Large intestine (tissue), 3 donors: ENCODE data around the gene SPEF2. TPM values are rescaled to one million over a fixed set of nuclear protein-coding genes. Genes with fewer than 3 reads are reported as not detected.
"Not testable (repeated sequence)": the region's sequence is repeated elsewhere in the genome, so short reads cannot be mapped to it uniquely, and the experiment has no call there.

ENCODE experiments used
- DNase-seq, 2 donors: peaks; one replicate each; pipeline versions ENCODE4 v3.0.0 to v3.0.0-alpha.2; 2013
- H3K27ac ChIP-seq: one replicate; pipeline ENCODE4 v1.5.1; 2013; ENCODE audit warnings: low read length
- H3K27me3 ChIP-seq: 2 replicates; pipeline ENCODE4 v1.6.1; 2013; ENCODE audit warnings: low read length; ENCODE audit not compliant: control insufficient read depth, insufficient read depth
- H3K36me3 ChIP-seq: 2 replicates; pipeline ENCODE4 v1.6.1; 2013; ENCODE audit warnings: low read length; ENCODE audit not compliant: control insufficient read depth, insufficient read depth
- H3K4me1 ChIP-seq: one replicate; pipeline ENCODE4 v1.6.1; 2013; ENCODE audit warnings: low read length; ENCODE audit not compliant: control insufficient read depth, insufficient read depth
- H3K4me3 ChIP-seq: one replicate; pipeline ENCODE4 v1.5.1; 2013; ENCODE audit warnings: low read length
- H3K9me3 ChIP-seq: one replicate; pipeline ENCODE4 v1.6.1; 2013; ENCODE audit warnings: mild to moderate bottlenecking, low read depth, low read length, moderate library complexity; ENCODE audit not compliant: control insufficient read depth
- WGBS: methylation state at CpG from one replicate; pipeline ENCODE4 v1.1.5; 2013; ENCODE audit warnings: low lambda C conversion rate; ENCODE audit not compliant: insufficient coverage; 5-methylcytosine and 5-hydroxymethylcytosine counted together
- polyA plus RNA-seq: library from polyadenylated mRNA; unstranded; fragments of 120-200 nt; gene quantifications from one replicate; pipeline ENCODE4 v1.2.1, GENCODE V29; 2013

Gene SPEF2
- polyA plus RNA-seq, 1 donor = 17.3 TPM

DNA sequence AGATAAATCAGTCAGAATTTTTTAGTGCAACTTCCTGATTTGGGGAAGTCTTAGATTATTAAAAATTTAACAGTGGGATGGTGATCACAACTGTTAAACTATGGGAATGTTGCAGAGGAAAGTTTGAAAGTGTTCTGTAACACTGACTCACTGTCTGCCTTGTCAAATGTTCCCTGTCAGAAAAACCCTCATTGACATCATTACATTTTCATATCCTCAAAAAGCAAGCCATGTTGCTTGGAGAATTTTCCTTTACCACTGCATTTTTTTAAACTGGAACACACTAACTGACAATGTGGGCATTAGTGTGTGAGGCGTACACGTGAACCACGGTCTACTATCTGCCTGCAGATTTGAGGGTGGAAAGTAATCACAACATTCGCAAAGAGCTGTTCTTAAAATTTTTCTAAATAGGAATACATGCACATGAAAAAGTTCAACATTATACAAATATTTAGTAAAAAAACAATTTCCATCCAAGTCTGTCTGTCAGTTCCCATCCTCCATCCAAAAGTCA lies 210.5 kb downstream of the SPEF2 start:
- H3K9me3 ChIP-seq = no peaks in the 10 kb centered on the region
- no peaks in the 10 kb centered on the region for H3K36me3 ChIP-seq
- WGBS = 100% methylated on average over 1 of the region's 4 CpGs
- no peak overlapping the region for H3K27ac ChIP-seq
- no peak overlapping the region for H3K4me3 ChIP-seq
- DNase-seq = no peak
- H3K4me1 ChIP-seq = no peaks in the 10 kb centered on the region
- H3K27me3 ChIP-seq = peaks cover 7% of the 10 kb centered on the region

DNA sequence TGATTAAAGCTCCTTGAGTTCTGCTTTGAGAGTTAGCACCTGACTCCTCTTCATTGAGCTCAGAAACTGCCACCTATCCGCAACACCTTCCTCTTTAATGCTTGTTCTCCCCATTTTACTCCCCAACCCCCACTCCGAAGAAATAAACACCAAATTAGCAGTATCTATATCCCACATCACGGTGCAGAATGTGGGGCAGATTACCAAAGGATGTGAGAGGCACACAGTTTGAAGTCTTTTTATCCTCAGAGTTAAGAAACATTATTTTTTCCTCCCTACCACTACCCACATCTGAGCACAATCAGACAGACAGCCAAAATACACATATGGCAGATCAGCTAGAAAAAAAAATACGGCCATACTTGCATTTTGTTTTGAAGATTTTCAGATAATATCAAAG lies 212.9 kb downstream of the SPEF2 start:
- DNase-seq = no peak
- 80% methylated on average over 2 of the region's 4 CpGs for WGBS
- Histone ChIP-seq H3K9me3 (no peaks in the 10 kb centered on the region), H3K4me3 (no peak overlapping the region), H3K27ac (no peak overlapping the region), H3K36me3 (no peaks in the 10 kb centered on the region), H3K4me1 (no peaks in the 10 kb centered on the region), H3K27me3 (peaks cover 7% of the 10 kb centered on the region)

DNA sequence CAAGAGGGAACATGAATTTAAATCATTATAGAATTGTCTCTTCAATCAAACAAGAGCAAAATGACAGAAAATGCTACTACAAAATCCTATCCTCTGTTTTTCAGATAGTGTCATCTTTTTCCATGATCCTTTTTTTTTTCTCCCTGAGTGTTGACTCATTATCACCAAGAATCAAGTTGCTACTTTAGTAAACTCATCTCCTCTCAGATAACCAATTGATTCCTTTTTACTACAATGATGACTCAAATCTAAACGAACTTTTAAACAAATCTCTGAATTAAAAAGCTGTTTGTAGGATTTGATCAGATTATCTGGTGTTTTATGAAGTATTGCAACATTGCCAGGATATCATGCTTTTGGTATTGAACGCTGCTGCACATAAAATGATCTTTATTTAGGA lies 215.1 kb downstream of the SPEF2 start:
- Histone ChIP-seq H3K4me3 (no peak overlapping the region), H3K36me3 (no peaks in the 10 kb centered on the region), H3K9me3 (no peaks in the 10 kb centered on the region), H3K27me3 (peaks cover 3% of the 10 kb centered on the region), H3K4me1 (no peaks in the 10 kb centered on the region), H3K27ac (no peak overlapping the region)
- WGBS = 100% methylated on average over 1 of the region's 2 CpGs
- DNase-seq = no peak

DNA sequence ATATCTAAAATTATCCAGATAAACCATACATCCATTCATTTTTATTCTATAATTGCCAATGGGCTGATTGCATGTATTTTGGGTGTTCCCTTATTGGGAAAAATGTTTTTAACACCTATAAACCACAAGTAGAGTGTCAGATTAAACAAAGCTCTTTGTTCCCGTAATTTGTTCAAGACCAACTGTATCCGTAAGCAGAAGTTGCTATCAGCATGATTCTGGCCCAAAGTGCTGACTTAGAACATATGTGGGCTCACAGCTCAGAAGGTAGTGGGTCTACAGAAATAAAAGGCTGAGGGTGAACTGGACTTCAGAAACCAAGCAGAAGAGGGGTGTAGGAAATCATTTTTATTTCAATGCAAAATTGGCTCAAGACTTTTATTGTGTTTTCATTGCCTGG lies 215.6 kb downstream of the SPEF2 start:
- H3K27ac ChIP-seq = no peak overlapping the region
- H3K4me3 ChIP-seq = no peak overlapping the region
- H3K9me3 ChIP-seq = no peaks in the 10 kb centered on the region
- H3K27me3 ChIP-seq = peaks cover 3% of the 10 kb centered on the region
- no peaks in the 10 kb centered on the region for H3K4me1 ChIP-seq
- no peaks in the 10 kb centered on the region for H3K36me3 ChIP-seq
- no peak for DNase-seq
- WGBS = no CpG with 5 or more reads among the region's 2 CpGs

DNA sequence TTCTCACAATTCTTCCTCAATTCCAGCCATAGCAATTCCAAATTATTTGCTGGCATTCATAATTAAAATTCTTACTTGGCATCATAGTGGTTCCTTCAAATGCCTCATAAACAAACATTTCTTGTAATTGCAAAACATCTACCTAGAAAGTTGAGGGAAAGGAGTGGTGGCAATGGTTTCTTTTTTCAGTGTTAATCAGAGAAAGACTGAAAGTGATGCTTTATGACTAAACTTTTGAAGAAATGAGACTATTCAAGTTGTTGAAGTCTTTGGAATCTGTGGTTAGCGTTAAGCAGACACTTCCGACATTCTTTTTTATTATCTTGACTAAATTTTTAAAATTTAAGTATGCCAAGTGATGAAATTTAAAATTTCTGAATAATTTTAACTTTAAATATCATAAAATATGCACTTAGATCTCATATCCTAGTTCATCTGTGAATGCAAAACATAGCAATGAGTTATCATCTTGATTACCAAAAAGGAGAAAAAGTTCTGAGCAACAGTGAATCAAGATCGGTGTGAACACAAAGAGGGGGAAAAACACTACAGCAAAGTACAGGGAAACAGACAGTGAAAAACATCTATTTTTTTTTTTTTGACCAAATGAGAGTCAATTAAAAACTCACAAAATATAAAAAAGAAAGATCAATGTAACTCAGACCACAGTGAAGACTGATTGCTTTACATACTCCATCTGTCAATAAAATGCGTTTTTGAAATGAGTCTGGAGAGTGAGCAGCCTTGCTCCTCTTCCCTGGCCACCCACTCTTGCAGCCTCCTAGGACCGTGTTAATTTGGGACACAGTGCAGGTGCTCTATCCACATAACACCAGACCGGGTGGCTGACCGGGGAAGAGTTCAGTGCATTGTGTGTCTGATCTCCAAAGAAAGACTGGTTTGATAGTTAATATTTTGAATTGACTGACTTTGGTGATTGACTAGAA lies 218.4 kb downstream of the SPEF2 start:
- Histone ChIP-seq H3K27me3 (peaks cover 3% of the 10 kb centered on the region), H3K36me3 (no peaks in the 10 kb centered on the region), H3K27ac (no peak overlapping the region), H3K4me1 (no peaks in the 10 kb centered on the region), H3K9me3 (no peaks in the 10 kb centered on the region), H3K4me3 (no peak overlapping the region)
- WGBS = 92% methylated on average over 2 of the region's 7 CpGs
- no peak for DNase-seq

DNA sequence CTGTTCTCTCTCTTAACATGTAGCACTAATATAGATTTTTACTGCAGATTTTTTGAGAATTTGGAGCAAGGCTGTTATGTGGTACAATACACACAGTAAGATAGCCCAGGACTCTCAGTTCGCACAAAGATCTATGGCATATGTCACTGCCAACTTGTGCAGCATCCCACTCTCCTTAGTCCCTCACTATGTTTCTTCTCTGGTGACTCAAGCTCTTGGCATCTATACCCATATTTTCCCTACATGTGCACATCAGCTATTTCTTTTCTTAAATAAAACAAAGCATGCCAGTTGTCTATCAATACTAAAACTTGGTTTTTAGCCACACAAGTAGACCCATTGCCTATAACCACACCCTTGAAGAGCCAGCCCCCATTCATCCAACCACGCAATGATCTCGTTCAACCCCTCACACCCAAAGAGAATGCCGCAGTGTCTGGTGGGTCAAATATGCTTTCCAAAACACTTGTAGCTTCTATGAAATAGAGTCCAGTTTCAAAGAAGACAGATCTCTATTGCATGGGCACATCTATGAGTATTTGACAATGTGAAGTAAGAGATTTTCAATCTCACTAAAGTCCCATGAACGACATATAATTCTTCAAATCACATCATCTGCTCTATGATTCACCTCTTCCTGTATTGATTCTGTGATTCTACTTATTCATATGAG lies 220.8 kb downstream of the SPEF2 start:
- Histone ChIP-seq H3K36me3 (no peaks in the 10 kb centered on the region), H3K27ac (no peak overlapping the region), H3K9me3 (no peaks in the 10 kb centered on the region), H3K27me3 (no peaks in the 10 kb centered on the region), H3K4me3 (no peak overlapping the region), H3K4me1 (no peaks in the 10 kb centered on the region)
- no CpG with 5 or more reads among the region's 5 CpGs for WGBS
- DNase-seq = no peak

DNA sequence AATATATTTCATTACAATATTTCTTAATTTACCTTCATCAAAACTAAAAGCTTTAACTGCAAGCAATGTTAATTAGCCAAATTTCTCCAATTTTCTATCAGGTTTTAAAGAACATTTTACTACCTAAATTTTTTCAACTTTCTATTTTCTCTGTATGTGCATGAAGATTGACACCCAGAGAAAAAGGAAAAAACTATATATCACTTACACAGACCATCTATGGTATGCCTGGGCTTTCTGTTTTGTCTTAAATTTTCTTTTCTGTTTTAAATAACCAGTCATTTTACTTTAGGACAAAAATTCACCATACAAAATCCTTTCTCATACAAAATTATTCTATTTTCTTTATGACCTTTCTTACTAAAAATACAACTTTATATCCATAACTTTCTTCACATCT lies 225.2 kb downstream of the SPEF2 start:
- no peak overlapping the region for H3K4me3 ChIP-seq
- H3K36me3 ChIP-seq = no peaks in the 10 kb centered on the region
- H3K27ac ChIP-seq = no peak overlapping the region
- no peaks in the 10 kb centered on the region for H3K4me1 ChIP-seq
- peaks cover 5% of the 10 kb centered on the region for H3K9me3 ChIP-seq
- no peak for DNase-seq
- no peaks in the 10 kb centered on the region for H3K27me3 ChIP-seq

DNA sequence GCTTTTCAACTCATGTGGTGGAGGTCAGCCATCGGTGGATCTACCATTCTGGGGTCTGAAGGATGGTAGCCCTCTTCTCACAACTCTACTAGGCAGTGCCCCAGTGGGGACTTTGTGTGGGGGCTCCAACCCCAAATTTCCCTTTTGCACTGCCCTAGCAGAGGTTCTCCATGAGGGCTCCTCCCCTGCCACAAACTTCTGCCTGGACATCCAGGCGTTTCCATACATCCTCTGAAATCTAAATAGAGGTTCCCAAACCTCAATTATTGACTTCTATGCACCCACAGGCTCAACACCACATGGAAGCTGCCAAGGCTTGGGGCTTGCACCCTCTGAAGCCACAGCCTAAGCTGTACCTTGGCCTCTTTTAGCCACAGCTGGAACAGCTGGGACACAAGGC lies 227.8 kb downstream of the SPEF2 start:
- not testable (repeated sequence) for H3K4me1 ChIP-seq, H3K36me3 ChIP-seq, H3K4me3 ChIP-seq, DNase-seq, H3K9me3 ChIP-seq, H3K27me3 ChIP-seq, H3K27ac ChIP-seq
- no CpG with 5 or more reads among the region's 2 CpGs for WGBS

DNA sequence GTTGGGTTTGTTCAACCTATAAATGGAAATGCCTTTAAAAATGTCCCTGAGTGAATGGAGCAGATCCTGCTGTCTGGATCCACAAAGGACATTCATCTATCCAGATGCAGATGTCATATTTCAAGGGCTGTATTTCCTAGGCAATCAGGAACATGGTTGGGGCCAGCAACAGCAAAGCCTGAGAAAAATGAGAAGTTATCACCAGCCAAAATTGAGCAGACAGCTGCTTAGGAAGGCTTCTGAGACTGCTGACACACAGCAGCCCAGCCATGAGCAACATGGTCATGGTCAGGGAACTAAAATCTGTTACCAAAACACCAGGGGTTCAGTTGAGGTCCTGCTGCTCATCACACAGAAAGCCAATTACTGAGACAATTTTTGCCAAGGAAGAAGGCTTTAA lies 229.8 kb downstream of the SPEF2 start:
- Histone ChIP-seq H3K36me3 (no peaks in the 10 kb centered on the region), H3K9me3 (peaks cover 5% of the 10 kb centered on the region), H3K27ac (no peak overlapping the region), H3K4me1 (no peaks in the 10 kb centered on the region), H3K4me3 (no peak overlapping the region), H3K27me3 (no peaks in the 10 kb centered on the region)
- DNase-seq = no peak

DNA sequence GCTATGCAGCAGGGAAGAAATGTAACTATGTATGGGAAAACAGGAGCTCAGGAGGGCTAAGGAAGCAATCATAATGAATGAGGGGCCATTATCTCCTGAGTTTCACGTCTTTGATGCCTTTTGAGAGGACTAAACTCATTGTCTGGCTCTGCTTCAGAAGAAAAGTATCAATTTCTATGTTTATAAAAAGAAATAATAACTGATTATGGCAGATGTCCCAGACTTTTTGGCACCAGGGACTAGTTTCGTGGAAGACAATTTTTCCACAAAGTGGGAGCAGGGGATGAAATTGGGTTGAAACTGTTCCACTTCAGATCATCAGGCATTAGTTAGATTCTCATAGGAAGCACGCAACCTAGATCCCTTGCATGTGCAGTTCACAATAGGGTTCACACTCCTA lies 230.3 kb downstream of the SPEF2 start:
- no peak overlapping the region for H3K27ac ChIP-seq
- H3K9me3 ChIP-seq = peaks cover 5% of the 10 kb centered on the region
- 60% methylated on average over 1 of the region's 3 CpGs for WGBS
- H3K4me3 ChIP-seq = no peak overlapping the region
- H3K4me1 ChIP-seq = no peaks in the 10 kb centered on the region
- no peak for DNase-seq
- H3K36me3 ChIP-seq = no peaks in the 10 kb centered on the region
- no peaks in the 10 kb centered on the region for H3K27me3 ChIP-seq
